Neural progenitor cell (in vitro differentiated cells): Measurements from ENCODE around the gene EHF. TPM values are rescaled to one million over a fixed set of nuclear protein-coding genes. Genes with fewer than 3 reads are reported as not detected.

ENCODE experiments used
- DNase-seq: peaks from one replicate; pipeline ENCODE4 v3.0.0-alpha.2; 2016; ENCODE audit warnings: low spot score
- H2AFZ ChIP-seq: fragments of 200-600 bp; sonication (generic); replicated peaks from 2 replicates; pipeline ENCODE4 v1.6.1; 2016; ENCODE audit warnings: antibody characterized with exemption
- H3F3A ChIP-seq: fragments of 200-600 bp; sonication (generic); 2 replicates; pipeline ENCODE4 v1.6.1; 2016; ENCODE audit warnings: antibody characterized with exemption, low read depth
- H3K27ac ChIP-seq: fragments of 200-600 bp; sonication (generic); 2 replicates; pipeline ENCODE4 v1.5.1; 2016; ENCODE audit warnings: mild to moderate bottlenecking
- H3K27me3 ChIP-seq: fragments of 200-600 bp; sonication (generic); 2 replicates; pipeline ENCODE4 v1.6.1; 2016; ENCODE audit warnings: mild to moderate bottlenecking, moderate library complexity
- H3K36me3 ChIP-seq: fragments of 200-600 bp; sonication (generic); 2 replicates; pipeline ENCODE4 v1.5.1; 2016
- H3K4me1 ChIP-seq: fragments of 200-600 bp; sonication (generic); 2 replicates; pipeline ENCODE4 v1.6.1; 2016; ENCODE audit warnings: mixed run types
- H3K4me2 ChIP-seq: fragments of 200-600 bp; sonication (generic); 2 replicates; pipeline ENCODE4 v1.6.1; 2016
- H3K4me3 ChIP-seq: fragments of 200-600 bp; sonication (generic); 2 replicates; pipeline ENCODE4 v1.5.1; 2016
- H3K79me2 ChIP-seq: fragments of 200-600 bp; sonication (generic); 2 replicates; pipeline ENCODE4 v1.6.1; 2016; ENCODE audit warnings: low read depth
- H3K9ac ChIP-seq: fragments of 200-600 bp; sonication (generic); 2 replicates; pipeline ENCODE4 v1.6.1; 2016
- H3K9me3 ChIP-seq: fragments of 200-600 bp; sonication (generic); 2 replicates; pipeline ENCODE4 v1.5.1; 2016; ENCODE audit warnings: low read depth
- H4K20me1 ChIP-seq: fragments of 200-600 bp; sonication (generic); 2 replicates; pipeline ENCODE4 v1.6.1; 2016; ENCODE audit warnings: low read depth
- H3K27ac Mint-ChIP-seq: 3 replicates; pipeline ENCODE4 v1.8.0; 2021; ENCODE audit warnings: mixed read lengths
- H3K27me3 Mint-ChIP-seq: 2 replicates; pipeline ENCODE4 v1.8.0; 2022; ENCODE audit warnings: low read depth, mild to moderate bottlenecking, inconsistent platforms, moderate library complexity, mixed read lengths; ENCODE audit not compliant: insufficient read depth
- H3K36me3 Mint-ChIP-seq: 3 replicates; pipeline ENCODE4 v1.8.0; 2021; ENCODE audit warnings: mixed read lengths
- H3K4me1 Mint-ChIP-seq: 3 replicates; pipeline ENCODE4 v1.8.0; 2021; ENCODE audit warnings: mixed read lengths
- H3K4me3 Mint-ChIP-seq: 3 replicates; pipeline ENCODE4 v1.8.0; 2021; ENCODE audit warnings: mild to moderate bottlenecking, moderate library complexity, mixed read lengths
- H3K9me3 Mint-ChIP-seq: 3 replicates; pipeline ENCODE4 v1.8.0; 2020; ENCODE audit warnings: mixed read lengths
- EZH2 ChIP-seq: fragments of 200-600 bp; sonication (generic); IDR thresholded peaks from 2 replicates; pipeline ENCODE4 v1.6.1; 2017; ENCODE audit warnings: antibody characterized with exemption, mild to moderate bottlenecking, moderate library complexity
- EZH2phosphoT487 ChIP-seq: fragments of 200-600 bp; sonication (generic); IDR thresholded peaks from 2 replicates; pipeline ENCODE4 v1.6.1; 2017; ENCODE audit warnings: antibody characterized with exemption
- total RNA-seq: library from RNA; depleted of rRNA; stranded (reverse); fragments of >200 nt; gene quantifications from 2 replicates; pipeline ENCODE4 v1.2.3, GENCODE V29; 2015; ENCODE audit warnings: low replicate concordance
- TF ChIP-seq, protein P1 (sequence below): fragments of 200-600 bp; sonication (generic); IDR thresholded peaks from 2 replicates; pipeline ENCODE4 v1.5.1; 2017; ENCODE audit warnings: antibody characterized with exemption, mild to moderate bottlenecking

Gene EHF
- total RNA-seq, 1 donor from 2014 or later, result not detected

DNA sequence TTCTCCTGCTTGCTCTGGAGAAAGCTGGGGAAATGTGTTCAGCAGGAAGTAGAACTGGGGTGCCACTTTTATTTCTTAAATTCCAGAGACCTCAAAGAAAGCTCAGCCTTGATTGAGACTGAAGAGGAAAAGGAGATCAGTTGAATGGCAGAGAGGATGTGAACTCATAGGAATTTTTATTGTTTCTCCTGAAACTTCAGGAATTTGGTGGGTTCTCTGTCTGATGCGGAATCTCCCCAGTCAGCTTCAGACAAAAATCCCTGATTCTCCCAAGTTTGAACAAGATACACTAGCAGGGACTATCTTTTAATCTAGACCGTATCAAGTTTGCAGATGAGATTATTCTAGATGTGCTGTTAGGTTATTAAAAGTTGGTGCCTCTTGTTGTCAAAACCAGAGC, 23.0 kb downstream of the EHF start:
- Histone ChIP-seq H2AFZ (no peak overlapping the region), H3K36me3 (no peaks in the 10 kb centered on the region), H3K9ac (no peak overlapping the region), H3K4me2 (no peak overlapping the region), H3K27me3 (no peaks in the 10 kb centered on the region), H3K79me2 (no peaks in the 10 kb centered on the region), H3K4me3 (no peak overlapping the region), H3K27ac (no peak overlapping the region), H3F3A (no peaks in the 10 kb centered on the region), H3K4me1 (peaks cover 10% of the 10 kb centered on the region), H4K20me1 (no peaks in the 10 kb centered on the region), H3K9me3 (no peaks in the 10 kb centered on the region)
- Mint-ChIP-seq H3K36me3 (no peaks in the 10 kb centered on the region), H3K27me3 (peaks cover 7% of the 10 kb centered on the region), H3K9me3 (peaks cover 3% of the 10 kb centered on the region), H3K27ac (peak overlapping the region; percentile 63), H3K4me3 (no peak overlapping the region), H3K4me1 (peaks cover 12% of the 10 kb centered on the region)
- TF ChIP-seq EZH2phosphoT487 (no peak), EZH2 (no peak)
- TF ChIP-seq, protein P1, sequence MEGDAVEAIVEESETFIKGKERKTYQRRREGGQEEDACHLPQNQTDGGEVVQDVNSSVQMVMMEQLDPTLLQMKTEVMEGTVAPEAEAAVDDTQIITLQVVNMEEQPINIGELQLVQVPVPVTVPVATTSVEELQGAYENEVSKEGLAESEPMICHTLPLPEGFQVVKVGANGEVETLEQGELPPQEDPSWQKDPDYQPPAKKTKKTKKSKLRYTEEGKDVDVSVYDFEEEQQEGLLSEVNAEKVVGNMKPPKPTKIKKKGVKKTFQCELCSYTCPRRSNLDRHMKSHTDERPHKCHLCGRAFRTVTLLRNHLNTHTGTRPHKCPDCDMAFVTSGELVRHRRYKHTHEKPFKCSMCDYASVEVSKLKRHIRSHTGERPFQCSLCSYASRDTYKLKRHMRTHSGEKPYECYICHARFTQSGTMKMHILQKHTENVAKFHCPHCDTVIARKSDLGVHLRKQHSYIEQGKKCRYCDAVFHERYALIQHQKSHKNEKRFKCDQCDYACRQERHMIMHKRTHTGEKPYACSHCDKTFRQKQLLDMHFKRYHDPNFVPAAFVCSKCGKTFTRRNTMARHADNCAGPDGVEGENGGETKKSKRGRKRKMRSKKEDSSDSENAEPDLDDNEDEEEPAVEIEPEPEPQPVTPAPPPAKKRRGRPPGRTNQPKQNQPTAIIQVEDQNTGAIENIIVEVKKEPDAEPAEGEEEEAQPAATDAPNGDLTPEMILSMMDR, result no peak
- no peak for DNase-seq

DNA sequence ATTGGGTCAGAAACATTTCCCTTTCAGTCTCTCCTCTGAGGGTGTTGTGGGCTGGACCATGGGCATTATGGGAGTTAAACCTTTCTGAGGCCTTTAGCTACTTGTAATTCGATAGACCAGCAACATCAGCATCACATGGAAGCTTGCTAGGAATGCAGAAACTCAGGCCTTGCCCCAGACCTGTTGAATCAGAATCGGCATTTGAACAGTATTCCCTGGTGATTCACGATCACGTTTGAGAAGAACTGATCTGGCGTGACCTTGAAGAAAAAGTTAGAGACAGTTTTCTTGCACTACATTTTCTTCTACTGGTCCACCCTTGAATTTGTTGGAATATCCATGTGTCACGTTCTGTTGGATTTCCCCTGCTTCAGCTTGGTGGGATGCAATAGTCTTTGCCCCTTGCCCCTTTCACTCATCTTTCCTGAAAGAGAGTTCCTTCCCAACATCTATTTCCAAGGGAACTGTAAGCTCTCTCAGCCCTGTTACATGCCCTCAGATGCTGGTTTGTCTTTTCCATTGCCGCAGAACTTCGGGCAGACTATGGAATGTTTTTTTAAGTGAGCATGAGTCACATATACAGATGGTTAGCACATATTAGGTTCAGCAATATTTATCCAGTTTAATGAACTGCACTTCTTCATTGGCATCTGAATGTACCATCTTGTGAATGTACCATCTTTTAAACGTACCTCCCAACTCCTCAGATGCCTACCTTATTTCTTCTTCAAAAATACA, 23.9 kb downstream of the EHF start:
- Histone ChIP-seq H4K20me1 (no peaks in the 10 kb centered on the region), H2AFZ (no peak overlapping the region)
- no peak overlapping the region for H3K4me3 Mint-ChIP-seq

DNA sequence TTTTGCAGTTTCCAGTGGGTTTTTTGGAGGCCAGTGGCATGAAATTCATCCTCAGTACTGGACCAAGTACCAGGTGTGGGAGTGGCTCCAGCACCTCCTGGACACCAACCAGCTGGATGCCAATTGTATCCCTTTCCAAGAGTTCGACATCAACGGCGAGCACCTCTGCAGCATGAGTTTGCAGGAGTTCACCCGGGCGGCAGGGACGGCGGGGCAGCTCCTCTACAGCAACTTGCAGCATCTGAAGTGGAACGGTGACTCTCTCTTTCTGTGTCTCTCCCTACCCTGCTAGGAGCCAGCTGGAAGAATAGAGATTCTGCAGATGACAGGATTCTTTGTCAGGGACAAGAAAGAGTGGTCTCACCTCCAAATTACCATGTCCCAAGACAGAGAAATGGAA, 25.5 kb downstream of the EHF start:
- no peaks in the 10 kb centered on the region for H3K79me2 ChIP-seq
- H3K27ac ChIP-seq, result no peak overlapping the region
- H3K4me3 ChIP-seq, result no peak overlapping the region
- H3K27me3 ChIP-seq, result no peaks in the 10 kb centered on the region
- H3K9me3 ChIP-seq, result no peaks in the 10 kb centered on the region
- Mint-ChIP-seq H3K4me3 (no peak overlapping the region), H3K4me1 (peaks cover 17% of the 10 kb centered on the region), H3K36me3 (peaks cover 1% of the 10 kb centered on the region), H3K27ac (no peak overlapping the region), H3K9me3 (peaks cover 5% of the 10 kb centered on the region), H3K27me3 (peaks cover 8% of the 10 kb centered on the region)
- H2AFZ ChIP-seq, result peak overlapping the region; percentile 34
- H3K36me3 ChIP-seq, result no peaks in the 10 kb centered on the region
- TF ChIP-seq EZH2 (no peak), EZH2phosphoT487 (no peak)
- TF ChIP-seq, protein P1, result no peak
- no peak for DNase-seq
- no peak overlapping the region for H3K9ac ChIP-seq
- no peak overlapping the region for H3K4me2 ChIP-seq
- no peaks in the 10 kb centered on the region for H3F3A ChIP-seq
- no peaks in the 10 kb centered on the region for H4K20me1 ChIP-seq
- peaks cover 9% of the 10 kb centered on the region for H3K4me1 ChIP-seq

More for the DNA sequence above, 23.9 kb downstream of the EHF start:
- no peak overlapping the region for H3K4me3 ChIP-seq
- H3K79me2 ChIP-seq, result no peaks in the 10 kb centered on the region
- H3K27me3 Mint-ChIP-seq, result peaks cover 8% of the 10 kb centered on the region
- no peaks in the 10 kb centered on the region for H3K27me3 ChIP-seq
- peaks cover 3% of the 10 kb centered on the region for H3K9me3 Mint-ChIP-seq
- peaks cover 7% of the 10 kb centered on the region for H3K4me1 ChIP-seq
- no peaks in the 10 kb centered on the region for H3K9me3 ChIP-seq
- H3K27ac ChIP-seq, result no peak overlapping the region
- H3K36me3 ChIP-seq, result no peaks in the 10 kb centered on the region
- H3K4me2 ChIP-seq, result no peak overlapping the region
- no peaks in the 10 kb centered on the region for H3F3A ChIP-seq
- no peak overlapping the region for H3K27ac Mint-ChIP-seq
- H3K36me3 Mint-ChIP-seq, result no peaks in the 10 kb centered on the region
- DNase-seq, result no peak
- H3K4me1 Mint-ChIP-seq, result peaks cover 11% of the 10 kb centered on the region
- no peak for TF ChIP-seq EZH2
- TF ChIP-seq, protein P1, result no peak
- TF ChIP-seq EZH2phosphoT487, result no peak
- H3K9ac ChIP-seq, result no peak overlapping the region
